Sciatic nerve (tissue), 2 donors: ENCODE results near the gene SUPT20HL1. TPM values are rescaled to one million over a fixed set of nuclear protein-coding genes. Genes with fewer than 3 reads are reported as not detected.
A peak's percentile ranks its signal among the peaks of the same experiment; 100 is the strongest.
"Not testable (repeated sequence)": the region's sequence is repeated elsewhere in the genome, so short reads cannot be mapped to it uniquely, and the experiment has no call there.

Source experiments
- ATAC-seq: fragments of 200-7000 bp; cut with Tn5 transposase; one replicate; pipeline ENCODE4 v1.9.1; 2020; ENCODE audit warnings: mild to moderate bottlenecking, moderate library complexity
- DNase-seq: peaks from one replicate; pipeline ENCODE4 v3.0.0-alpha.2; 2020; ENCODE audit warnings: low spot score
- intact Hi-C: fragments of 100-400 bp; cut with DNase I; formaldehyde crosslinking; loops from one replicate; pipeline ENCODE4 v1.14.2; 2022
- total RNA-seq: library from RNA; stranded (reverse); fragmentation: NEBNext Ultra II Directional; extraction: Animal tissue kit (Norgen Biotek cat#: 25700); gene quantifications from one replicate; pipeline ENCODE4 v1.2.1, GENCODE V29; 2021
- donor health status: DM: no; HTN: no; CAD: no.
- donor health status: DM: no; HTN: no; CAD: no.

Gene SUPT20HL1
- total RNA-seq, 1 donor from 2014 or later, result not detected

DNA sequence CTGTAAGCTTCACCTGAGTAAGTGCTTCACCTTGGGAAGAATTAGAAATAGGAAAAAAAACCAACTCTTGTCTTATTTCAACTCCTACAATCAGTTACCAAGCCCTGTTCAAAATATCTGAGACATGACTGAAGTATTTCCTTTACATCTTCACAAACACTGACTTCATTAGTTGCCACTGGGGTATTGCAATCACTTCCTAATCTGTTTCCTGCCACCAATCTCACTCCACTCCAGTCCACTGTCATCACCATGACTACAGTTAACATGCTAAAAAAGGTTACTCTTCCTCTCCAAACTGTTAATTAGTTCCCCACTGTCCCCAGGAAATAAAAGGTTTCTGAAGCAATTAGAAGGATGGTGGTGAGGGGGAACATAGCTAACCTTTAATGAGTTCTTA lies 3.3 kb upstream of the SUPT20HL1 start:
- intact Hi-C loops, result no loop called here
- no peak for ATAC-seq
- DNase-seq, result no peak

DNA sequence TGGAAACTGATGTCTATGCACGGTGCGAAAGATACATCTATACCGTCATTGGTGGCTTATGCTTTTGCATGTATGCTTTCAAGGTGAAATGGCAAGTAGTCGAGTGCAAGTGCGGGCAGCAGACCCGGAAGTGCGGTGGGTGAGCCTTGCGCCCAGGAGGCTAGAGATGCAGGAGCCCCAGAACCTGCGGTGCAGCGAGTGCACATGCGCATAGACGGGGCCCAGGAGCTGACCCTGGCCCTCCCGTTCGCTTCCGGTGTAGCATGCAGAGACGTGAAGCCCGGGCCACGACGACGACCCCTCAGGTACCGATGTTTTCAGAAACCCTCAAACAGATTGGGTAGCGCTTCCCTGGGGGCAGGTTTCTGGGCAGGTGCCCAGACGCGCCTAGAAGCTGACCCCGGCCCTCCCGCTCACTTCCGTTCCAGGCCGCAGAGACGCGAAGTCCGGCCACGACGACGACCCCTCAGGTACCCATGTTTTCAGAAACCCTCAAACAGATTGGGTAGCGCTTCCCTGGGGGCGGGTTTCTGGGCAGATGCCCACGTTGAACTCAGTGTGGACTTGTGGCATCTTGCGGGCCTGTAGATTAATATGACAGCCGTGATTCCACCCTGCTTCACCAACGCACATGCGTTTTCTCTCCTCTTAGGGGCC lies 1.8 kb downstream of the SUPT20HL1 start:
- DNase-seq, intact Hi-C loops, ATAC-seq: not testable (repeated sequence)

DNA sequence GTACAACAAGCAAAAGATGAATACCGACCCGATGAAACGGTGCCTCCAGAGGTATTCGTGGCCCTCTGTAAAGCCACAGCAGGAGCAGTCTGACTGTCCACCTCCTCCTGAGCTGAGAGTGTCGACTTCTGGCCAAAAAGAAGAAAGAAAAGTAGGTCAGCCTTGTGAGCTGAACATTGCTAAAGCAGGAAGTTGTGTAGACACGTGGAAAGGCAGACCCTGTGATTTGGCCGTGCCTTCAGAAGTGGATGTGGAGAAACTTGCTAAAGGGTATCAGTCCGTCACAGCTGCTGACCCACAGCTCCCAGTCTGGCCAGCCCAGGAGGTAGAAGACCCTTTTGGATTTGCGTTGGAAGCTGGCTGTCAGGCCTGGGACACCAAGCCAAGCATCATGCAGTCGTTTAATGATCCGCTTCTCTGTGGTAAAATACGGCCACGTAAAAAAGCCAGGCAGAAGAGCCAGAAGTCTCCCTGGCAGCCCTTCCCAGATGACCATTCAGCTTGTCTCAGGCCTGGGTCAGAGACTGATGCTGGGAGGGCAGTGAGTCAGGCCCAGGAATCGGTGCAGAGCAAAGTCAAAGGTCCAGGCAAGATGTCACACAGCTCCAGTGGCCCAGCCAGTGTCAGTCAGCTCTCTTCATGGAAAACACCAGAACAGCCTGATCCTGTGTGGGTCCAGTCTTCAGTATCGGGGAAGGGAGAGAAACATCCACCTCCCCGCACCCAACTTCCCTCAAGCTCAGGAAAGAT lies 3.2 kb downstream of the SUPT20HL1 start:
- DNase-seq, intact Hi-C loops: not testable (repeated sequence)
- ATAC-seq, result peak; percentile 72

DNA sequence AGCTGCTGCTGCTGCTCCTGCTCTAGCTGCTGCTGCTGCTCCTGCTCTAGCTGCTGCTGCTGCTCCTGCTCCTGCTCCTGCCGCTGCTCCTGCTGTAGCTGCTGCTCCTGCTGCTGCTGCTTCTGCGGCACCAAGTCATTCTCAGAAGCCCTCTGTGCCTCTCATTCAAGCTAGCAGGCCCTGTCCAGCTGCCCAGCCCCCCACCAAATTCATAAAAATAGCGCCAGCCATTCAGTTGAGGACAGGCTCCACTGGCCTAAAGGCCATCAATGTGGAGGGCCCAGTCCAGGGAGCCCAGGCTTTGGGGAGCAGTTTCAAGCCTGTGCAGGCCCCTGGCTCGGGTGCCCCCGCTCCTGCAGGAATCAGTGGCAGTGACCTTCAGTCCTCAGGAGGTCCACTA lies 3.9 kb downstream of the SUPT20HL1 start:
- intact Hi-C loops, result no loop called here
- no peak for ATAC-seq
- no peak for DNase-seq

DNA sequence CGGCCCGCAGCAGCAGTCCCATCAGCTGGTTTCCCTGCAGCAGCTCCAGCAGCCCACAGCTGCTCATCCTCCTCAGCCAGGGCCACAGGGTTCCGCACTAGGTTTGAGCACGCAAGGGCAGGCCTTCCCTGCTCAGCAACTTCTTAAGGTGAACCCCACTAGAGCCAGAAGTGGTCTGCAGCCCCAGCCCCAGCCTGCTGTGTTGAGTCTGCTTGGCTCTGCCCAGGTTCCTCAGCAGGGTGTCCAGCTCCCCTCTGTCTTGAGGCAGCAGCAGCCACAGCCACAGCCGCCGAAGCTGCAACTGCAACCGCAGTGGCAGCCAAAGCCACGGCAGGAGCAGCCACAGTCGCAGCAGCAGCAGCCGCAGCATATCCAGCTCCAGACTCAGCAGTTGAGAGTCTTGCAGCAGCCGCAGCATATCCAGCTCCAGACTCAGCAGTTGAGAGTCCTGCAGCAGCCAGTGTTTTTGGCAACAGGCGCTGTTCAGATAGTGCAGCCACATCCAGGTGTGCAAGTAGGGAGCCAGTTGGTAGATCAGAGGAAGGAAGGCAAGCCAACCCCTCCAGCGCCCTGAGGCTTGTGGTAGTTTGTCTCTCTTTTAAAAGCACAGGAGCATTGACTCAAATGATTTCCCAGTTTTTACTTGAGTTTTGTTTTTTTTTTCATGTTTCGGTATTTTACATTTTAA lies 4.6 kb downstream of the SUPT20HL1 start:
- intact Hi-C loops, result no loop called here
- no peak for DNase-seq
- no peak for ATAC-seq

DNA sequence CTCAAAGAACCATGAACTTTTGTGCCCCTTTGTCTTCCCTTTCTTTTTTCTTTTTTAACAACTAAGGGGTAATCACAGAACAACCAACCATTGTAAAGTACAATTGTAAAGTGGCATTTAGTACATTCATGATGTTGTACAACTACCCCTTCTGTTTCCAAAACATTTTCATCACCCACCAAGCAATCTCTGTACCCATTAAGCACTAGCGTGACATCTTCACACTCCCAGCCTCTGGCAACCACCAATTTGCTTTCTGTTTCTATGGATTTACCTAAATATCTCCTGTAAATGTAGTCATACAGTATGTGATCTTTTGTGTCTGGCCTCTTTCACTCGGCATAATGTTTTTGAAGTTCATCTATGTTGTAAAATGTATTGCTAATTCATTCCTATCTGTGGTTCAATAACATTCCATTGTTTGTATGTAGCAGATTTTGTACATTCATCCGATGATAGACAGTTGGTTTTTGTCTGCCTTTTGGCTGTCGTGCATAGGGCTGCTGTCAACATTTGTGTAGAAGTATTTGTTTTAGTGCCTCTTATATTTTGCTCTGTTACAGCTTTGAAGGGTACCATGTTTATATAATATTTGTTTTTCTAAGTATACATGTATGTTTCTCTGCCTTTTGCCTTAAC lies 6.4 kb downstream of the SUPT20HL1 start:
- ATAC-seq, intact Hi-C loops, DNase-seq: not testable (repeated sequence)

DNA sequence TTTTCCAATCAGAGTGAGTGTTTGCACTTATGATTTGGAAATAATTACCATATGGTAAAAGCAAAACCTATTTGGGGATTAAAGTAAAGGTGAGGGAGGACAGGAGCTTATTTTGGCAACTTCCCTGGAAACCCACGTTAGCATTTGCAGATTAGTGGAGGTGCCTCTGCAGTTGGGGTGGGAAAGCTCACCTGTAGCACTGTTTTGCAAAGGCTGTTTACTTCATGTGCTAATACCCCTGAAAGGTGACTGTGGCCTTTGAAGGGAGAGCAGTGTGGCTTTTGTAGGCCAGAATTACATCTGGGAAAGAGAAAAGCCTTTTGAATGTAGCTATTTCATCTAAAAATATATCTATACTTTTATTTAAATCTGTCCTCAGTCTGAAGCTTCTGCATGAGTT lies 9.4 kb downstream of the SUPT20HL1 start:
- intact Hi-C loops, result no loop called here
- no peak for ATAC-seq
- no peak for DNase-seq

DNA sequence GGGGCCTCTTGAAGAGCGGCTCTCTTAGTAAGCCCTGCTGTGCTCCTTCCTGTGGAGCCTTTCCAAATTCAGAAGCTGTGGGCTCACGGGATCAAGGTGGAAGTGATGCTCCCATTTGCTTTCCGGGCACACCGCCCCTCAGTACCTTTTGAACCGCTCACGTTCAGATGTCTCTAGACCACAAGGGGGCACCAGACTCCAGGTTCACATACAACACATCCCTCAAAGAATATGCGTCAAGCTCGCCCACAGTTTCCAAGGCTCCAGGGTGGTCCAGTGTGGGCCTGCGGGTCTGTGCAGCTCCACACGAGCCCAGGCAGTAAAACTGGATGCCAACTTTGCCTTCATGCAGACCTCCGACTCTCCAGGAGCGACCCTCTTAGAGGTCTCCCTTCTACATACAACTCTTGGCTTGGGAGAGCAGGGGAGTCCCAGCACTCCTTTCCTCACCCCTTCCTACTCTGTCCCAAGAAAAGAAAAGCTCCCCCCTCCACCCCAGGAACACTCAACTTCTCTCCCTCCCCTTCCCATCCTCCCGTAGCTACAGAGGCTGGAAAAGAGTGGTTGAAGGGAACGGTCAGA lies 11.0 kb downstream of the SUPT20HL1 start:
- intact Hi-C loops, result no loop called here
- ATAC-seq, result peak; percentile 92
- DNase-seq, result peak; percentile 74

DNA sequence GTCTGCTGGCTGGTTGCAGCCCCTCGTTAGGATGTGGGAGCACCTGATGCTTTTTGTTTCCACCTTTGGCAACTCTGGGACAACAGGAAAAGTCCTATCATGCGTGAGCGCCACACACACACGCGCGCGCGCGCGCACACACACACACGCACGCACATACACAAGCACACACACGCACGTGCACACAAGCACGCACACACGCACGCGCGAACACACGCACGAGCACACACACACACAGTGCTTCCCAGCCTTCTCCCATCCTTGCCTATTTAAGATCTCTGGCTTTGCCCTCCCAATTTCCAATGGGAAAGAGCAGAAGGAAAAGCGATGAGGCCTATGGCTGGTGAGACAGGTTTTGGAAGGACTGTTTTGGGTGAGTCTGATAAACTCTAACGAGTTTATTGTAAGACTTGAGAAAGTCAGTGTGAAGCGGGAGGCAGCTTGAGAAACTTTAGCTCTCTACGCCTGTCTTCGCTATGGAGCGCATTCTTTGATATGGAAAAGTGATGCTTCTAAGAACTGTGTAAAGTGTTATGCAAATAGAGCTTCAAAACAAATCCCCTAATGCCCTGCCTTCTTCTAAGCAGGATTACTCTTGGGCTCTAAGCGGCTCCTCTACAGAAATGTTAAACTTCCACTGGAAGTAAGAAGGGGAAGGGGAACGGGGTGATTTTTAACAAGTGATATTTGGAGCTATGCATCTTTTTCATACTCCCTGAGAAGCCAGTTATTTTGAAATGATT lies 11.8 kb downstream of the SUPT20HL1 start:
- ATAC-seq (no peak), DNase-seq (no peak)
- intact Hi-C loops, result no loop called here

DNA sequence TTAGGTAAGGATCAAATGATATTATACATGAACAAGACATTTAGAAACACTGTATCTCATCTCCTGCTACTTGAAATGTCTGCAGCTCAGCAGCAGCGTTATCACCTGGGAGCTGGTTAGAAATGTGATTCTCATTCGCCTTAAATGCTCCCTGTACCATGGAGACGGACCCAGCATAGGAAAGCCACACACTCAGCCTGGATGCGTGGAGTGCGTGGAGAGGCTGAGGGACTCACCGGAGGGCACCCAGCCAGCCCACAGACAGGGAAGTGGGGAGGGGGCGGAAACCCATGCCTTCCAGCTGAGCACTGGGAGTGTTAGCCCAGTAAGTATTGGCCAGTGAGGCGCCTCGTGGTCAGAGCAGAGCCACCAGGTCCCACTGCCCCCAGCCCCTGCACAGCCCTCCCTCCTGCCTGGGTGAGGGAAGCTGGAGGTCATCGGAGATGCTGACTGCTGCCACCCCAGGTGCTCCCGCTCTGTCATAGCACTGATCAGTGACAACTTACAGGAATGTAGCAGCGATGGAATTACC lies 15.2 kb downstream of the SUPT20HL1 start:
- intact Hi-C loops, result no loop called here
- ATAC-seq (no peak), DNase-seq (no peak)

DNA sequence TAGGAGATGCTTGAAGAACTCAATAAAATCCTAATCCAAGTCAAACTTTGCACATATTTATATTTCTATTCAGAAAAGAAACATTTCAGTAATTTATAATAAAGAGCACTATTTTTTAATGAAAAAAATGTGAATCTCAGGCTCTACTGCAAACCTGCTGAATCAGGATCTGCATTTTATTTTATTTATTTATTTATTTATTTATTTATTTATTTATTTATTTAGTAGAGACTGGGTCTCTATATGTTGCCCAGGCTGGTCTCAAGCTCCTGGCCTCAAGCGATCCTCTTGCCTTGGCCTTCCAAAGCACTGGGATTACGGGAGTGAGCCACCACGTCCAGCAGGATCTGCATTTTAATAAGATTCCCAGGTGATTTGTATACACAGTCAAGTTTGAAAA lies 16.0 kb downstream of the SUPT20HL1 start:
- DNase-seq, result no peak
- intact Hi-C loops, result no loop called here
- ATAC-seq, result no peak

DNA sequence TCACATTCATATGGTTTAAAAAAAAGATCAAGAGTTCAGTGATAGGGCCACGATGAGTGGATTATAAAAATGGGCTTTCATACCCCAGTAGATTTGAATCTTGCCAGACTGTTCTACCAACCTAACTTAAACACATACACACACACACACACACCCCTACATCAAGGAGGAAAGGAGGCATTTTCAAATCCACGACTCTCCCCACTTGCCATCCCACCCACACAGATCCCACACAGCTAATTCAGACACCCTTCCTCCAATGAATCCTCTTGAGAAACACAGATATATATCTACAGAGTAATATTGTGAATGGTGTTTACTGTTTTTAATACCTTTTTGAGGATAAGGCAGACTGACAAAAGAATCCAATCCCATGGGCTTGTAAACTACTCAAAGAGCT lies 16.8 kb downstream of the SUPT20HL1 start:
- no peak for ATAC-seq
- DNase-seq, result no peak
- intact Hi-C loops, result no loop called here

DNA sequence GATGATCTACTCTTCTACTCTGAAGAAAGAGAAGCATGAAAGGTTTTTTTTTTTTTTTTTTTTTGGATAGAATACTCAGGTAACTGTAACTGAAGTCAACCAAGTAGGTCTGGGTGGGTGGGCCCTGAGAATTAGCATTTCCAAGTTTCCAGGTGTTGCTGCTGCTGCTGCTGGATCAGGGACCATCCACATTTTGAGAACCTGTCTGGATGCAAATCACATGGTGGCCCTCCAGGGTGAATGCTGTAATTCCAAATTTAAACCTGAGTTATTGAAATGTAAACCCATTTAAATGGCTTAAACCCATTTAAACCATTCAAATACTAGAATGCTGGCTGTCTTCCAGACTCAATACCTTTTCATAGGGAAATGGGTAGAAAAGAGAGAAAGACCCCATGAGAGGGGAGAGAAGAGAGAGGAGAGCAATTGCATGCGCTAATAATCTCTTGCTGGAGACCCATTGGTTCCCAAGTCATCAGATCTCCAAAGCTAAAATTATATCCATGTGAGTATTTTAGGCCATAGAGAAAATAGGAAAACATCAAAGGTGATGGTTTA lies 17.6 kb downstream of the SUPT20HL1 start:
- DNase-seq (no peak), ATAC-seq (no peak)
- intact Hi-C loops, result no loop called here

DNA sequence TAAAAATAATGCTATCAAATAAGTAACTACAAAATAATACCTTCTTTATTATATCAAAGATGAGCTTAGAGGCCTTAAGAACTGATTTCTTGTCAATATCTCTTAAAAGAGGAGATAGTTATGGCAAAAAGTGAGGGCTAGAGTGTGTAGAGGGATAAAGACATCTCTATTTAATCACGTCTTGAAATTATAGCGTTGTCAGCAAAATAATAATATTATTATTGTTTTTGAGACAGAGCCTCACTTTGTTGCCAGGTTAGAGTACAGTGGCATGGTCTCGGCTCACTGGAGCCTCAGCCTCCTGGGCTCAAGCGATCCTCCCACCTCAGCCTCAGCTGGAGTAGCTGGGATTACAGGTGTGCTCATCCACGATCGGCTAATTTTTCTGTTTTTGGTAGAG lies 18.3 kb downstream of the SUPT20HL1 start:
- no peak for ATAC-seq
- intact Hi-C loops, result no loop called here
- DNase-seq, result no peak

DNA sequence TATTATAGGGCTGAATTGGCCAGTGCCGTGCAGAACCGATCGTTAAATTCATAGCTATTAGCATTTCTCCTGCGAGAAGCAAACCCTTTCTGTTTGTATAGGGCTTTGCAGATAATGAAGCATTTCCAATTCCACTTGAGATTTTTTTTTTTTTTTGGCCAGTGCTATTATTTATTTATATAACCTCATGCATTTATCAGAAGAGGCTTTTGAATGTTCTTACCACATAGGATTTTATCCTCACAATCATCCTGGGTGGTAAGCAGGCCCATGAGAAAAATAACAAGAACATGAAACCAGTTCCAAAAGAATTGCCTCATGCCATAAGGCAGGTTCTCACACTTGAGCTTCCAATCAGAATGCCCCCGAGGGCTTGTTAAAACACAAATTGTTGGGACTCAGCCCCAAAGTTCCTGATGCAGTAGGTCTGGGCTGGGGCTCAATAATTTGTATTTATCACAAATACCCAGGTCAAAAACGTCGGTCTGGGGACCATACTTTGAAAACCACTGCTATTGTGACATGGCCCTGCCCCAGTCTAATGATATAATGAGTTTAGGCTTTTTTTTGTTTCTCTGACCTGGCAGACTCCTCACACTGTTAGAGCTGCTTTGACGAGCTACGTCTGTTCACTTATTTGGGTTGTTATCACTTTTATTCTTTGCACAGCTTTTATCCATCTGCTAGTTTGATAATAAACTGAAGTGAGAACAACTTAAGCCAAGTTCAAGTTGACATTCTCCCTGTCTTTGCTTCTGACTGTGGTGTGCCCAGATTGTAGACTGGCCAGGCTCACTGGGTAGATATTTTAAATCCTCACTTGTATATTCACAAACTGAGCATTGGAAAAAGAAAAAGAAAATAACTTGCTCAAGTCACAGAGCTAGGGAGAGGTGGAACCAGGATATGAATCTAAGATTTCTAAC lies 20.1 kb downstream of the SUPT20HL1 start:
- intact Hi-C loops, result no loop called here
- ATAC-seq, result peak; percentile 87
- no peak for DNase-seq

DNA sequence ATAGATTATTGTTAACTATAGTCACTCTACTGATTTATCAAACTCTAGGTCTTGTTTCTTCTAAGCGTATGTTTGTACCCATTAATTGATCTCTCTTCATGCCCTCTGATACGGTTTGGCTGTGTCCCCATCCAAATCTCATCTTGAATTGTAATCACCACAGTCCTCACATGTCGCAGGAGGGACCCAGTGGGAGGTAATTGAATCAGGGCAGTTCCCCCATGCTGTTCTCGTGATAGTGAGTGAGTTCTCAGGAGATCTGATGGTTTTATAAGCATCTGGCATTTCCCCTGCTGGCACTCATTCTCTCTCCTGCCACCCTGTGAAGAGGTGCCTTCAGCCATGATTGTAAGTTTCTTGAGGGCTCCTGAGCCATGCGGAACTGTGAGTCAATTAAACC lies 21.9 kb downstream of the SUPT20HL1 start:
- intact Hi-C loops, ATAC-seq, DNase-seq: not testable (repeated sequence)

DNA sequence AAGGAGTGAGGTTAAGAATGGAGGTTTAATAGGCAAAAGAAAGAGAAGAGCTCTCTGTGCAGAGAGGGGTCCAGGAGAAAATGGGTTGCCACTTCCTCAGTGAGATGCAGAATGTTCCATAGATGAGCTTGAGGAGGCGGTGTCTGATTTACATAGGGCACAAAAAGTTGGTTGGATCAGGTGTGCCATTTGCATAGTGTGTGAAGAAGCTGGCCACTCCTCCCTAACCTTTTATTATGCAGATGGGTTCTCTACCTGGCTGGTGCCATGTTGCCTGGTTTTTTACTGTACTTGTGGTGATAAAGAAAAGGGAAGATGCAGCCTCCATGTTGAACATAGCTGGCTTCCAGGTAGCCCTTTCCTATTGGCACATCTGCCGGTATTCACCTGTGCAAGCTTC lies 27.3 kb downstream of the SUPT20HL1 start:
- intact Hi-C loops, result no loop called here
- ATAC-seq (no peak), DNase-seq (no peak)
